Measurements from ENCODE around the gene NFATC2.

NFATC2 gene

DNA sequence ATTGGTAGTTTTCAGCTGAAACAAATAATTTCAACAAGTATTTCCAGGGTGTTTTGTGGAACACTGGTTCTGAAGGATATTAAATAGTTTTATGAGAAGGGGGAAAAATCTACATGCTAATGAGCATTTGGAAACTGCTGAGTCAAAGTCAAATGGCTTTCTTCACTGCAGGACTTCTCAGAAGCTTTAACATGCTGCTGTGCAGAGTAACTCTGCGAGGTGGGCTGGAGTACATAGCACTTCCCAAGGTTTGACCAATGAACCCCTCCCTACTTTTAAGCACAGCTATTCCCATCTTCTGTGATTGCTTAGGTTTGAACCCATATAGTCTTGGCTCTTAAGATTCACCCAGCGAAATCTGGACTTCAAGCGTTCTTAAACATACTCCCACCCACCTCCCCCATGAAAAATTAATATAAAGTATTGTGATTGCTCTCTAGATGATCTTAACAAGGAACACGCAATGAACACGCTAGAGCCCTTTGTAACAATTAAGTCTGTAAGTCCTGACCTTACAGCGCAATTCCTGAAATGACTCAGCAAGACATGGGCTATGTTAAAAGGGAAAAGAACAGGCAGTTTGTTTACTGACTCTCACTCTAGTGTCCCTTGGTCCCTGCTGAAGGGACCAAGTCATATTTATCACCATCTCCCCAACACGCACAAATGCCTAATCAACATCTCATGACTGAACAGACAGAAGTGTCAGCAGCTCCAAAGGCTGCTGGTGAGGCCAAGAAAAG lies 105.2 kb downstream of the NFATC2 start:
- H3K36me3 ChIP-seq (ENCODE audit: control insufficient read depth in 2 of 2, insufficient read depth in 1 of 2, low read length in 2 of 2) = no peaks in the 10 kb centered on the region
- H3K27ac ChIP-seq (ENCODE audit: extremely low read depth, low read depth, low read length) = no peak overlapping the region
- ChIA-PET CTCF (no interaction called here), POLR2A (interaction anchor here (1.1 kb wide), 1 partner anchor 12 kb away, joined by 4 read pairs; no protein-coding TSS in a partner anchor)
- H3K4me1 ChIP-seq (ENCODE audit: control insufficient read depth, insufficient read depth, low read length) = no peaks in the 10 kb centered on the region
- H3K4me3 ChIP-seq (ENCODE audit: low read depth, low read length) = no peak overlapping the region
- no peaks in the 10 kb centered on the region for H3K9me3 ChIP-seq (ENCODE audit: control insufficient read depth, insufficient read depth, low read depth, low read length)
- TF ChIP-seq, protein P1, sequence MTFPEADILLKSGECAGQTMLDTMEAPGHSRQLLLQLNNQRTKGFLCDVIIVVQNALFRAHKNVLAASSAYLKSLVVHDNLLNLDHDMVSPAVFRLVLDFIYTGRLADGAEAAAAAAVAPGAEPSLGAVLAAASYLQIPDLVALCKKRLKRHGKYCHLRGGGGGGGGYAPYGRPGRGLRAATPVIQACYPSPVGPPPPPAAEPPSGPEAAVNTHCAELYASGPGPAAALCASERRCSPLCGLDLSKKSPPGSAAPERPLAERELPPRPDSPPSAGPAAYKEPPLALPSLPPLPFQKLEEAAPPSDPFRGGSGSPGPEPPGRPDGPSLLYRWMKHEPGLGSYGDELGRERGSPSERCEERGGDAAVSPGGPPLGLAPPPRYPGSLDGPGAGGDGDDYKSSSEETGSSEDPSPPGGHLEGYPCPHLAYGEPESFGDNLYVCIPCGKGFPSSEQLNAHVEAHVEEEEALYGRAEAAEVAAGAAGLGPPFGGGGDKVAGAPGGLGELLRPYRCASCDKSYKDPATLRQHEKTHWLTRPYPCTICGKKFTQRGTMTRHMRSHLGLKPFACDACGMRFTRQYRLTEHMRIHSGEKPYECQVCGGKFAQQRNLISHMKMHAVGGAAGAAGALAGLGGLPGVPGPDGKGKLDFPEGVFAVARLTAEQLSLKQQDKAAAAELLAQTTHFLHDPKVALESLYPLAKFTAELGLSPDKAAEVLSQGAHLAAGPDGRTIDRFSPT (tag by site-specific recombination; IDR thresholded peaks at IDR 0.05) = no peak
- TF ChIP-seq ZFP69B (tag by site-specific recombination; IDR thresholded peaks at IDR 0.05) (no peak), ZSCAN23 (tag by site-specific recombination; IDR thresholded peaks at IDR 0.05) (no peak), ZEB2 (tag by site-specific recombination; IDR thresholded peaks at IDR 0.05) (no peak), ZNF324 (tag by site-specific recombination; IDR thresholded peaks at IDR 0.05) (no peak), ZNF623 (tag by site-specific recombination; IDR thresholded peaks at IDR 0.05) (no peak), GFI1B (tag by site-specific recombination; IDR thresholded peaks at IDR 0.05) (no peak), ZNF768 (tag by site-specific recombination; IDR thresholded peaks at IDR 0.05) (no peak), ZNF549 (tag by site-specific recombination; IDR thresholded peaks at IDR 0.05) (no peak), SETDB1 (IDR thresholded peaks at IDR 0.05; ENCODE audit: insufficient read length, low read length) (no peak), ZNF157 (tag by site-specific recombination; IDR thresholded peaks at IDR 0.05) (no peak), ZNF274 (IDR thresholded peaks at IDR 0.05; ENCODE audit: low read length) (no peak), ZNF274 (tag by site-specific recombination; IDR thresholded peaks at IDR 0.05; ENCODE audit: borderline replicate concordance) (no peak), ZNF660 (tag by site-specific recombination; IDR thresholded peaks at IDR 0.05) (no peak)
- TF ChIP-seq, protein P2, sequence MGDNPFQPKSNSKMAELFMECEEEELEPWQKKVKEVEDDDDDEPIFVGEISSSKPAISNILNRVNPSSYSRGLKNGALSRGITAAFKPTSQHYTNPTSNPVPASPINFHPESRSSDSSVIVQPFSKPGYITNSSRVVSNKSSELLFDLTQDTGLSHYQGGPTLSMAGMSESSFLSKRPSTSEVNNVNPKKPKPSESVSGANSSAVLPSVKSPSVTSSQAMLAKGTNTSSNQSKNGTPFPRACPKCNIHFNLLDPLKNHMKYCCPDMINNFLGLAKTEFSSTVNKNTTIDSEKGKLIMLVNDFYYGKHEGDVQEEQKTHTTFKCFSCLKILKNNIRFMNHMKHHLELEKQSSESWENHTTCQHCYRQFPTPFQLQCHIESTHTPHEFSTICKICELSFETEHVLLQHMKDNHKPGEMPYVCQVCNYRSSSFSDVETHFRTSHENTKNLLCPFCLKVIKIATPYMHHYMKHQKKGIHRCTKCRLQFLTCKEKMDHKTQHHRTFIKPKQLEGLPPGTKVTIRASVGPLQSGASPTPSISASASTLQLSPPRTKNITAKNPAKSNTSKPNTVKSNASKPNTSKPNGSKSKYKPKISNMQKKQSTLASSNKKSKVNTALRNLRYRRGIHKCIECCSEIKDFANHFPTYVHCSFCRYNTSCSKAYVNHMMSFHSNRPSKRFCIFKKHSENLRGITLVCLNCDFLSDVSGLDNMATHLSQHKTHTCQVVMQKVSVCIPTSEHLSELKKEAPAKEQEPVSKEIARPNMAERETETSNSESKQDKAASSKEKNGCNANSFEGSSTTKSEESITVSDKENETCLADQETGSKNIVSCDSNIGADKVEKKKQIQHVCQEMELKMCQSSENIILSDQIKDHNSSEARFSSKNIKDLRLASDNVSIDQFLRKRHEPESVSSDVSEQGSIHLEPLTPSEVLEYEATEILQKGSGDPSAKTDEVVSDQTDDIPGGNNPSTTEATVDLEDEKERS (tag by site-specific recombination; IDR thresholded peaks at IDR 0.05) = no peak
- TF ChIP-seq, protein P3, sequence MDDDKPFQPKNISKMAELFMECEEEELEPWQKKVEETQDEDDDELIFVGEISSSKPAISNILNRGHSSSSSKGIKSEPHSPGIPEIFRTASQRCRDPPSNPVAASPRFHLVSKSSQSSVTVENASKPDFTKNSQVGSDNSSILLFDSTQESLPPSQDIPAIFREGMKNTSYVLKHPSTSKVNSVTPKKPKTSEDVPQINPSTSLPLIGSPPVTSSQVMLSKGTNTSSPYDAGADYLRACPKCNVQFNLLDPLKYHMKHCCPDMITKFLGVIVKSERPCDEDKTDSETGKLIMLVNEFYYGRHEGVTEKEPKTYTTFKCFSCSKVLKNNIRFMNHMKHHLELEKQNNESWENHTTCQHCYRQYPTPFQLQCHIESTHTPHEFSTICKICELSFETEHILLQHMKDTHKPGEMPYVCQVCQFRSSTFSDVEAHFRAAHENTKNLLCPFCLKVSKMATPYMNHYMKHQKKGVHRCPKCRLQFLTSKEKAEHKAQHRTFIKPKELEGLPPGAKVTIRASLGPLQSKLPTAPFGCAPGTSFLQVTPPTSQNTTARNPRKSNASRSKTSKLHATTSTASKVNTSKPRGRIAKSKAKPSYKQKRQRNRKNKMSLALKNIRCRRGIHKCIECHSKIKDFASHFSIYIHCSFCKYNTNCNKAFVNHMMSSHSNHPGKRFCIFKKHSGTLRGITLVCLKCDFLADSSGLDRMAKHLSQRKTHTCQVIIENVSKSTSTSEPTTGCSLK (tag by site-specific recombination; IDR thresholded peaks at IDR 0.05) = no peak
- TF ChIP-seq, protein P4, sequence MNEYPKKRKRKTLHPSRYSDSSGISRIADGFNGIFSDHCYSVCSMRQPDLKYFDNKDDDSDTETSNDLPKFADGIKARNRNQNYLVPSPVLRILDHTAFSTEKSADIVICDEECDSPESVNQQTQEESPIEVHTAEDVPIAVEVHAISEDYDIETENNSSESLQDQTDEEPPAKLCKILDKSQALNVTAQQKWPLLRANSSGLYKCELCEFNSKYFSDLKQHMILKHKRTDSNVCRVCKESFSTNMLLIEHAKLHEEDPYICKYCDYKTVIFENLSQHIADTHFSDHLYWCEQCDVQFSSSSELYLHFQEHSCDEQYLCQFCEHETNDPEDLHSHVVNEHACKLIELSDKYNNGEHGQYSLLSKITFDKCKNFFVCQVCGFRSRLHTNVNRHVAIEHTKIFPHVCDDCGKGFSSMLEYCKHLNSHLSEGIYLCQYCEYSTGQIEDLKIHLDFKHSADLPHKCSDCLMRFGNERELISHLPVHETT (tag by site-specific recombination; IDR thresholded peaks at IDR 0.05) = no peak
- TF ChIP-seq, protein P5, sequence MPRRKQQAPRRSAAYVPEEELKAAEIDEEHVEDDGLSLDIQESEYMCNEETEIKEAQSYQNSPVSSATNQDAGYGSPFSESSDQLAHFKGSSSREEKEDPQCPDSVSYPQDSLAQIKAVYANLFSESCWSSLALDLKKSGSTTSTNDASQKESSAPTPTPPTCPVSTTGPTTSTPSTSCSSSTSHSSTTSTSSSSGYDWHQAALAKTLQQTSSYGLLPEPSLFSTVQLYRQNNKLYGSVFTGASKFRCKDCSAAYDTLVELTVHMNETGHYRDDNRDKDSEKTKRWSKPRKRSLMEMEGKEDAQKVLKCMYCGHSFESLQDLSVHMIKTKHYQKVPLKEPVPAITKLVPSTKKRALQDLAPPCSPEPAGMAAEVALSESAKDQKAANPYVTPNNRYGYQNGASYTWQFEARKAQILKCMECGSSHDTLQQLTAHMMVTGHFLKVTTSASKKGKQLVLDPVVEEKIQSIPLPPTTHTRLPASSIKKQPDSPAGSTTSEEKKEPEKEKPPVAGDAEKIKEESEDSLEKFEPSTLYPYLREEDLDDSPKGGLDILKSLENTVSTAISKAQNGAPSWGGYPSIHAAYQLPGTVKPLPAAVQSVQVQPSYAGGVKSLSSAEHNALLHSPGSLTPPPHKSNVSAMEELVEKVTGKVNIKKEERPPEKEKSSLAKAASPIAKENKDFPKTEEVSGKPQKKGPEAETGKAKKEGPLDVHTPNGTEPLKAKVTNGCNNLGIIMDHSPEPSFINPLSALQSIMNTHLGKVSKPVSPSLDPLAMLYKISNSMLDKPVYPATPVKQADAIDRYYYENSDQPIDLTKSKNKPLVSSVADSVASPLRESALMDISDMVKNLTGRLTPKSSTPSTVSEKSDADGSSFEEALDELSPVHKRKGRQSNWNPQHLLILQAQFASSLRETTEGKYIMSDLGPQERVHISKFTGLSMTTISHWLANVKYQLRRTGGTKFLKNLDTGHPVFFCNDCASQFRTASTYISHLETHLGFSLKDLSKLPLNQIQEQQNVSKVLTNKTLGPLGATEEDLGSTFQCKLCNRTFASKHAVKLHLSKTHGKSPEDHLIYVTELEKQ (tag by site-specific recombination; IDR thresholded peaks at IDR 0.05; ENCODE audit: borderline replicate concordance) = no peak
- TF ChIP-seq, protein P6, sequence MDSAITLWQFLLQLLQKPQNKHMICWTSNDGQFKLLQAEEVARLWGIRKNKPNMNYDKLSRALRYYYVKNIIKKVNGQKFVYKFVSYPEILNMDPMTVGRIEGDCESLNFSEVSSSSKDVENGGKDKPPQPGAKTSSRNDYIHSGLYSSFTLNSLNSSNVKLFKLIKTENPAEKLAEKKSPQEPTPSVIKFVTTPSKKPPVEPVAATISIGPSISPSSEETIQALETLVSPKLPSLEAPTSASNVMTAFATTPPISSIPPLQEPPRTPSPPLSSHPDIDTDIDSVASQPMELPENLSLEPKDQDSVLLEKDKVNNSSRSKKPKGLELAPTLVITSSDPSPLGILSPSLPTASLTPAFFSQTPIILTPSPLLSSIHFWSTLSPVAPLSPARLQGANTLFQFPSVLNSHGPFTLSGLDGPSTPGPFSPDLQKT (IDR thresholded peaks at IDR 0.05; ENCODE audit: borderline replicate concordance, low read depth, low read length) = no peak

All from HEK293 (cell line).